ENCODE measurements around the gene TMCC1.

TMCC1 gene

DNA sequence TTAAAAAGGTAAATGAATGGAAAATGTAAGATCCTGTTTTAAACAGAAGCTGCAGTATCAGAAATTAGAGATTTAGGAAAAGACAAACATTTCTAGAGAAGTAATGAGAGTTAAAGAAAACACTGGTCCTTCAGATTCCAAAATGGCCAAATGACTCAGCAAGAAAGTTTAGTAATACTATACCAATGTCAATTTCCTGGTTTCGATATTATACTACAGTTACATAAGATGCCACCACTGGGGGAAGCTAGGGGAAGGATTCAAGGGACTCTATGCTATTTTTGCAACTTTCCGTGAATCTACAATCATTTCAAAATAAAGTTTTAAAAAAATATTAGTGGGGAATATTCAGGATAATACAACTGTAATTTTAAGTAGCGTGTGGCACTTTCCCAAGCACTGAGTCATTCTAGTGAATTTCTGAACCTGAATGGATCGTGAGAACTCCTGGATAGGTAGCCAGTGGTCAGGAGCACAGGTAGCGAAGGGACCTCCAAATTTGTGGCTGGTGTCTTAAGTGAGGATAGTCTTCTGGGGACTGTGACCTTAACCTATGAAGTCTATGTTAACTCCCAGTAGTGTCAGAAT, 37.6 kb downstream of the TMCC1 start:
- Histone ChIP-seq H3K9ac (peak overlapping the region in 3 of 11 experiments; percentile 27 to 60 (median 44); a peak in 2 of 22 replicates), H4K20me1 (no peaks in the 10 kb centered on the region; a peak in 1 of 22 replicates), H3K4me3 (no peak overlapping the region), H3K4me2 (peak overlapping the region in 8 of 11 experiments; percentile 22 to 69 (median 47); a peak in 15 of 22 replicates), H3K4me1 (peaks cover 0 to 51% (median 9%) of the 10 kb centered on the region in 10 experiments; a peak in 14 of 20 replicates), H3K36me3 (peaks cover 45 to 87% (median 66%) of the 10 kb centered on the region in 11 experiments), H3K9me3 (replicated peaks in 1 of 11) (peaks cover 22 to 55% (median 26%) of the 10 kb centered on the region in 11 experiments), H3K27ac (peak overlapping the region; percentile 48 to 81 (median 69); a peak in 21 of 22 replicates), H3K27me3 (no peaks in the 10 kb centered on the region)
- TF ChIP-seq Cebpa-rat (IDR thresholded peaks at IDR 0.05) = 0 out of 22 replicates have a peak, but pooled peaks of 1 of the 11 experiments have one; percentile 21

GRCh38 chr3:129855170-129855831, 38.2 kb downstream of the TMCC1 start:
- Histone ChIP-seq H3K9me3 (replicated peaks in 1 of 11) (peaks cover 28 to 61% (median 33%) of the 10 kb centered on the region in 11 experiments), H3K4me3 (no peak overlapping the region), H3K4me1 (peaks cover 0 to 51% (median 9%) of the 10 kb centered on the region in 10 experiments; a peak in 14 of 20 replicates), H3K4me2 (peak overlapping the region in 7 of 11 experiments; percentile 22 to 69 (median 53); a peak in 10 of 22 replicates), H3K9ac (peak overlapping the region in 3 of 11 experiments; percentile 22 to 36 (median 27); a peak in 4 of 22 replicates), H4K20me1 (no peaks in the 10 kb centered on the region; a peak in 1 of 22 replicates), H3K36me3 (peaks cover 45 to 88% (median 67%) of the 10 kb centered on the region in 11 experiments), H3K27me3 (no peaks in the 10 kb centered on the region), H3K27ac (peak overlapping the region; percentile 48 to 81 (median 69); a peak in 21 of 22 replicates)
- no peak for TF ChIP-seq Cebpa-rat (IDR thresholded peaks at IDR 0.05)

GRCh38 chr3:129854460-129854859, 39.1 kb downstream of the TMCC1 start:
- Histone ChIP-seq H4K20me1 (no peaks in the 10 kb centered on the region; a peak in 1 of 22 replicates), H3K4me1 (peaks cover 0 to 51% (median 9%) of the 10 kb centered on the region in 10 experiments; a peak in 14 of 20 replicates), H3K27ac (peak overlapping the region in 6 of 11 experiments; percentile 64 to 81 (median 71); a peak in 11 of 22 replicates), H3K4me3 (no peak overlapping the region), H3K9ac (no peak overlapping the region), H3K36me3 (peaks cover 41 to 85% (median 64%) of the 10 kb centered on the region in 11 experiments), H3K9me3 (replicated peaks in 1 of 11) (peaks cover 33 to 66% (median 38%) of the 10 kb centered on the region in 11 experiments), H3K4me2 (peak overlapping the region in 3 of 11 experiments; percentile 53 to 69 (median 67); a peak in 5 of 22 replicates), H3K27me3 (no peaks in the 10 kb centered on the region)
- TF ChIP-seq Cebpa-rat (IDR thresholded peaks at IDR 0.05) = no peak

- Histone ChIP-seq H3K4me2 (no peak overlapping the region), H3K36me3 (peaks cover 38 to 79% (median 53%) of the 10 kb centered on the region in 11 experiments), H3K4me3 (no peak overlapping the region), H3K4me1 (no peaks in the 10 kb centered on the region), H3K9me3 (replicated peaks in 1 of 11) (peaks cover 36 to 41% (median 39%) of the 10 kb centered on the region in 11 experiments), H3K27ac (no peak overlapping the region), H3K27me3 (no peaks in the 10 kb centered on the region), H4K20me1 (peaks cover 0 to 11% (median 0%) of the 10 kb centered on the region in 11 experiments; a peak in 3 of 22 replicates), H3K9ac (no peak overlapping the region)
- no peak for TF ChIP-seq Cebpa-rat (IDR thresholded peaks at IDR 0.05)
Observed at GRCh38 chr3:129845956-129846355, 47.6 kb downstream of the TMCC1 start.

- peaks cover 0 to 22% (median 0%) of the 10 kb centered on the region in 11 experiments; a peak in 3 of 22 replicates for H4K20me1 ChIP-seq
- no peak for TF ChIP-seq Cebpa-rat (IDR thresholded peaks at IDR 0.05)
- H3K36me3 ChIP-seq = peaks cover 15 to 49% (median 27%) of the 10 kb centered on the region in 11 experiments; a peak in 18 of 22 replicates
- H3K9ac ChIP-seq = no peak overlapping the region
- no peaks in the 10 kb centered on the region for H3K27me3 ChIP-seq
- H3K4me2 ChIP-seq = no peak overlapping the region
- peaks cover 23 to 33% (median 30%) of the 10 kb centered on the region in 11 experiments for H3K9me3 ChIP-seq (replicated peaks in 1 of 11)
- H3K27ac ChIP-seq = no peak overlapping the region
- no peak overlapping the region; a peak in 1 of 20 replicates for H3K4me3 ChIP-seq
- peaks cover 0 to 22% (median 2%) of the 10 kb centered on the region in 10 experiments; a peak in 7 of 20 replicates for H3K4me1 ChIP-seq
Observed at GRCh38 chr3:129840707-129841360, 52.7 kb downstream of the TMCC1 start.

GRCh38 chr3:129838086-129838485, 55.4 kb downstream of the TMCC1 start:
- Histone ChIP-seq H4K20me1 (peaks cover 0 to 18% (median 3%) of the 10 kb centered on the region in 11 experiments; a peak in 4 of 22 replicates), H3K4me3 (no peak overlapping the region), H3K27me3 (no peaks in the 10 kb centered on the region), H3K9ac (no peak overlapping the region), H3K36me3 (peaks cover 9 to 37% (median 19%) of the 10 kb centered on the region in 11 experiments; a peak in 18 of 22 replicates), H3K4me2 (0 out of 22 replicates have a peak overlapping the region, but pooled peaks of 1 of the 11 experiments have one; percentile 17), H3K27ac (no peak overlapping the region), H3K9me3 (replicated peaks in 1 of 11) (peaks cover 16 to 27% (median 26%) of the 10 kb centered on the region in 11 experiments), H3K4me1 (peaks cover 0 to 22% (median 4%) of the 10 kb centered on the region in 10 experiments; a peak in 7 of 20 replicates)
- no peak for TF ChIP-seq Cebpa-rat (IDR thresholded peaks at IDR 0.05)

DNA sequence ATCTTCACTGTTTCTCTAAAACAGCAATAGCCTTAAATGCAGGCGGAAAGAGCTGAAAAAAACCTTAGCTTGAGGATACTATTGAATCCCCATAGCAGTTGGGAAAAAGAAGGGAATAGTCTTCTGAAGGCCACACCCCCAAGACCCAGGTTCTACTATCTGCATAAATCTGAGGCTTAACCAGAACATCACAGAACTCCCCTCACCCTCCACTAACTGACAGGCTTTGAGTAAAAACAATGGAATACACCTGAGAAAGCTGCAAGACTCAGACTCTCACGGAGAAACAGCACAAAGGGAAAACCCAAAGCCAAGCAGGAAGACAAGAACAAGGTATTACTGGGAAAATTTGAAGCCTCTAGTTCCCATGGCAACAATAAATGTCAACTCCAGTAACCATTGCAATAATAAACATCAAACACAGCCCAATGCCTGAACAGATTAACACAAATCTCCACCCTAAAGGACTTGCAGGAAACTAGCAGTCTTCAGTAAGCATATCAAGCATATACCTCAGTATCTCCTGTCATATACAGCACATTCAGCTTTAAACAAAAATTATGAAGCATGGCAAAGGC, 56.4 kb downstream of the TMCC1 start:
- Histone ChIP-seq H3K4me1 (peaks cover 0 to 28% (median 5%) of the 10 kb centered on the region in 10 experiments; a peak in 9 of 20 replicates), H3K4me3 (no peak overlapping the region), H3K27ac (no peak overlapping the region), H3K27me3 (no peaks in the 10 kb centered on the region), H3K9me3 (replicated peaks in 1 of 11) (peaks cover 7 to 18% (median 16%) of the 10 kb centered on the region in 11 experiments; a peak in 21 of 22 replicates), H3K9ac (no peak overlapping the region), H4K20me1 (peaks cover 0 to 18% (median 3%) of the 10 kb centered on the region in 11 experiments; a peak in 4 of 22 replicates), H3K4me2 (peak overlapping the region in 4 of 11 experiments; percentile 18 to 65 (median 44); a peak in 6 of 22 replicates), H3K36me3 (peaks cover 2 to 27% (median 12%) of the 10 kb centered on the region in 11 experiments; a peak in 17 of 22 replicates)
- no peak for TF ChIP-seq Cebpa-rat (IDR thresholded peaks at IDR 0.05)

Measured in BLaER1 treated with 17β-estradiol and CSF1 and Interleukin-3, amounts not matched to agents 10 nM and 100 nM (cell line).